Pancreas (tissue), 10 donors: ENCODE data around the gene MAGEB17. TPM values are rescaled to one million over a fixed set of nuclear protein-coding genes. Genes with fewer than 3 reads are reported as not detected.

Experiments used
- ATAC-seq, 4 donors: fragments of 200-7000 bp; cut with Tn5 transposase; one replicate each; pipeline versions ENCODE4 v1.8.0 to v1.9.1; 2020; ENCODE audit warnings: mild to moderate bottlenecking in 4 of 4, moderate library complexity in 4 of 4
- DNase-seq, 6 donors: peaks; one replicate each; pipeline ENCODE4 v3.0.0-alpha.2; 2020
- FAIRE-seq: peaks from 2 replicates; lab custom pipeline; 2012; peaks lifted over from hg19 to GRCh38; lab: Jason Lieb, UNC
- H3K27ac ChIP-seq, 4 donors: fragments of 200-600 bp; sonication (generic); 1 replicate in 3 of 4; 2 replicates in 1 of 4; pipeline versions ENCODE4 v1.5.0 to v1.8.0; 2020
- H3K27me3 ChIP-seq, 4 donors: fragments of 200-600 bp; one replicate each; pipeline ENCODE4 v1.8.0; 2021
- H3K36me3 ChIP-seq, 3 donors: fragments of 200-600 bp; sonication (generic) in 1 of 3; one replicate each; pipeline versions ENCODE4 v1.5.0 to v1.8.0; 2020 to 2021
- H3K4me1 ChIP-seq, 3 donors: fragments of 200-600 bp; one replicate each; pipeline ENCODE4 v1.8.0; 2021
- H3K4me3 ChIP-seq, 4 donors: fragments of 200-600 bp; sonication (generic) in 2 of 4; one replicate each; pipeline versions ENCODE4 v1.5.0 to v1.8.0; 2020 to 2021
- H3K9me3 ChIP-seq, 4 donors: fragments of 200-600 bp; one replicate each; pipeline ENCODE4 v1.8.0; 2021
- WGBS, 2 donors: extraction: QIAGEN DNeasy Blood & Tissue Kit; methylation state at CpG; one replicate each; pipeline ENCODE4 v1.1.7; 2013; 5-methylcytosine and 5-hydroxymethylcytosine counted together
- intact Hi-C, 3 donors: fragments of 100-400 bp; cut with DNase I; formaldehyde crosslinking; loops; one replicate each; pipeline versions ENCODE4 v1.11.1 to v1.14.2; 2022
- polyA plus RNA-seq, 2 donors: library from polyadenylated mRNA; stranded (reverse); fragments of 200-250 nt; gene quantifications; one replicate each; pipeline ENCODE4 v1.2.3, GENCODE V29; 2013
- total RNA-seq, 6 donors: library from RNA; stranded (reverse); fragmentation: NEBNext Ultra II Directional in 4 of 6; extraction: Animal tissue kit (Norgen Biotek cat#: 25700) in 4 of 6; gene quantifications; one replicate each; pipeline versions ENCODE4 v1.2.1 to v1.2.4, GENCODE V29; 2021 to 2023
- TF ChIP-seq, protein P1 (sequence below), 4 donors: fragments of 200-600 bp; sonication (generic) in 3 of 4; IDR thresholded peaks; one replicate each; pipeline versions ENCODE4 v1.5.0 to v1.8.0; 2021; ENCODE audit warnings: antibody characterized with exemption in 4 of 4
- donor health status: healthy with polysubstance abuse.
- donor health status: DM: no; HTN: no; CAD: no; lungs with moderate emphysema.
- donor health status: DM: no; HTN: no; CAD: no.
- donor health status: control.
- donor health status: control.
- donor health status: Bipolar disorder and iron deficiency.
- donor health status: DM: yes; HTN: yes; CAD: no.
- donor health status: DM: no; HTN: no; CAD: no.
- donor health status: DM: no; HTN: no; CAD: no.
- donor health status: DM: yes; HTN: yes; CAD: no.

MAGEB17 gene
- total and polyA plus RNA-seq, 8 donors, result 0.19 to 2.2 (median 0.65) TPM

DNA sequence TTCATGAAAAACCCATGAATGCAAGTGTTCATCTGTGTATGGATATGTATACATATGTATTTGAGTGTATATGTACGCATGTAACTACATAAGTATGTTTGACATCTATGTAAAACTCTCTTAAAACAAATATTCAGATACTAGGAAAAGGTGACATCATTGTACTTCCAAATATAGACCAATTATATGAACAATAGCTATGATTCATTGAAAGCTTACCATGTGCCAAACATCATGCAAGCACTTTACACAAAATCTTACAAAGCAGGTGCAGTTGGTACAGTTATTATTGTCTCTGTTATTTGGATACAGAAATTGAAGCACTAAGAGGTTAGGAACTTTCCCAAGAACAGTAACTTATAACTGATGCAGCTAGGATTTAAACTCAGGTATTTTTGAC lies 21.4 kb downstream of the MAGEB17 start:
- Histone ChIP-seq H3K4me3 (no peak overlapping the region), H3K36me3 (no peaks in the 10 kb centered on the region), H3K27me3 (no peaks in the 10 kb centered on the region), H3K27ac (no peak overlapping the region), H3K4me1 (no peaks in the 10 kb centered on the region), H3K9me3 (no peaks in the 10 kb centered on the region)
- ATAC-seq (peak; percentile 28 to 70 (median 64)), DNase-seq (no peak), FAIRE-seq (no peak)
- 0 to 29% methylated on average over 1 of the region's 1 CpG for WGBS, 2 donors
- intact Hi-C loops, result no loop called here
- TF ChIP-seq, protein P1, sequence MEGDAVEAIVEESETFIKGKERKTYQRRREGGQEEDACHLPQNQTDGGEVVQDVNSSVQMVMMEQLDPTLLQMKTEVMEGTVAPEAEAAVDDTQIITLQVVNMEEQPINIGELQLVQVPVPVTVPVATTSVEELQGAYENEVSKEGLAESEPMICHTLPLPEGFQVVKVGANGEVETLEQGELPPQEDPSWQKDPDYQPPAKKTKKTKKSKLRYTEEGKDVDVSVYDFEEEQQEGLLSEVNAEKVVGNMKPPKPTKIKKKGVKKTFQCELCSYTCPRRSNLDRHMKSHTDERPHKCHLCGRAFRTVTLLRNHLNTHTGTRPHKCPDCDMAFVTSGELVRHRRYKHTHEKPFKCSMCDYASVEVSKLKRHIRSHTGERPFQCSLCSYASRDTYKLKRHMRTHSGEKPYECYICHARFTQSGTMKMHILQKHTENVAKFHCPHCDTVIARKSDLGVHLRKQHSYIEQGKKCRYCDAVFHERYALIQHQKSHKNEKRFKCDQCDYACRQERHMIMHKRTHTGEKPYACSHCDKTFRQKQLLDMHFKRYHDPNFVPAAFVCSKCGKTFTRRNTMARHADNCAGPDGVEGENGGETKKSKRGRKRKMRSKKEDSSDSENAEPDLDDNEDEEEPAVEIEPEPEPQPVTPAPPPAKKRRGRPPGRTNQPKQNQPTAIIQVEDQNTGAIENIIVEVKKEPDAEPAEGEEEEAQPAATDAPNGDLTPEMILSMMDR (IDR thresholded peaks at IDR 0.05), result no peak

DNA sequence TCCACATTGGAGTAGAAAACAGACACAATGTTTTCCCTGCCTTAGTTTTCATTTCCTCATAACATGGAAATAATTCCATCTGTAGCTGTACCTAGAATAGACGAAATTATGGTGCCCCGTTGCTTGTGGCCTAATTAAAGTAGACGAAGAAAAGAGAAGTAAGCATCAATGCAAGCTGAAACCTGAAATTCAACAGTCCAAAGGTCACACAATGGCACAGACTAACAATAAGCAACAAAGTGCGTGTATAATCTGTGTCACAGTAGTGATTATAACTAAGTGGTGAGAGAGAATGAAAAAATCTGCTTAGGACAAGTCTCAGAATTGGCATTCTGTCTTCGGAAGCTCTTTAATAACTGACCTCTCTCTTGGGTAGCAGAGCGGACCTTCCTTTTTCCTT lies 24.3 kb downstream of the MAGEB17 start:
- H3K36me3 ChIP-seq, result no peaks in the 10 kb centered on the region
- WGBS, 2 donors, result 49% methylated on average over 6 of the region's 6 CpGs
- DNase-seq, result no peak
- no peaks in the 10 kb centered on the region for H3K4me1 ChIP-seq
- intact Hi-C loops, result no loop called here
- H3K27ac ChIP-seq, result no peak overlapping the region
- H3K4me3 ChIP-seq, result no peak overlapping the region
- no peaks in the 10 kb centered on the region for H3K27me3 ChIP-seq
- peak in 3 of 4 donors; percentile 40 to 73 (median 41) for ATAC-seq
- H3K9me3 ChIP-seq, result no peaks in the 10 kb centered on the region
- TF ChIP-seq, protein P1 (IDR thresholded peaks at IDR 0.05), result no peak
- no peak for FAIRE-seq

DNA sequence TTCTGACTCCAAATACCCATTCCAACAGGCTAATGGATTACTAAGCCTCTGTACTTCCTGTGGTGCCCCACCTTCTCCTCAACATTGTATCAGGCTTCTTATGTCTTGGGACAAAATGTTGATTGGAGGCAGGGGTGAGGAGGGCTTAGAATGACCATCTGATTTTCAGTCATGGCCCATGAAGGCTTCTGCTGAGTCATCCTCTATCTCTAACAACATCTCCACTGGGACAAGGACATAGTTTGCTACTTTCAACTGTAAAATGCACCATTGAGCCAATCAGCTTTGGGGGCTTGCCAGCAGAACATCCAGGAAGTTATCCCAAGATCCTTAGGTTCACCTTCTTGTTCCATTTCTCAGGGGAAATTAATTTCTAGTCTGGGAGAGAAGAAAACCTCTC lies 29.5 kb downstream of the MAGEB17 start:
- FAIRE-seq, result no peak

DNA sequence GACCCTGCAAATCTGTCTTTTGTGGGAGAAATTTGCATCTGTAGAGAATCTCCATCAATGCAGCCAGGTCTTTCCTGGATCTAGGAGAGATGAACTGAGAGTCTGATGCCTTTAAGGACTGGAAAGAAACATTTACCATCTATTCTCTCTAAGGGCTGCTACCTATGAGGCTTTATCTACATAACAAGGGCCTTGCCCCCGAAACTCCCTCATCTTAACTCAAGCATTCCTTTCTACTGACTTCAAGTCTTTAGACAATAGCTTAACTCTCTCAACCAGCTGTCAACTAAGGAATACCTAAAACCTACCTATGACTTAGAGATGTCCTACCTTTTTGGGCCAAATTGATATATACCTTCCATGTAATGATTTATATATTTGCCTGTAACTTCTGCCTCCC lies 32.1 kb downstream of the MAGEB17 start:
- Histone ChIP-seq H3K4me1 (peaks cover 0 to 5% (median 4%) of the 10 kb centered on the region in 3 donors), H3K27me3 (no peaks in the 10 kb centered on the region), H3K36me3 (no peaks in the 10 kb centered on the region), H3K9me3 (no peaks in the 10 kb centered on the region), H3K27ac (no peak overlapping the region), H3K4me3 (no peak overlapping the region)
- WGBS, 2 donors, result 58 to 85% methylated on average over 1 of the region's 1 CpG
- DNase-seq (no peak), ATAC-seq (no peak), FAIRE-seq (no peak)
- intact Hi-C loops, result no loop called here
- TF ChIP-seq, protein P1 (IDR thresholded peaks at IDR 0.05), result no peak

More for the DNA sequence above, 29.5 kb downstream of the MAGEB17 start:
- DNase-seq (no peak), ATAC-seq (no peak)
- no peak overlapping the region for H3K4me3 ChIP-seq
- H3K27me3 ChIP-seq, result no peaks in the 10 kb centered on the region
- H3K27ac ChIP-seq, result no peak overlapping the region
- intact Hi-C loops, result no loop called here
- no peaks in the 10 kb centered on the region for H3K9me3 ChIP-seq
- TF ChIP-seq, protein P1 (IDR thresholded peaks at IDR 0.05), result no peak
- no peaks in the 10 kb centered on the region for H3K36me3 ChIP-seq
- H3K4me1 ChIP-seq, result no peaks in the 10 kb centered on the region

DNA sequence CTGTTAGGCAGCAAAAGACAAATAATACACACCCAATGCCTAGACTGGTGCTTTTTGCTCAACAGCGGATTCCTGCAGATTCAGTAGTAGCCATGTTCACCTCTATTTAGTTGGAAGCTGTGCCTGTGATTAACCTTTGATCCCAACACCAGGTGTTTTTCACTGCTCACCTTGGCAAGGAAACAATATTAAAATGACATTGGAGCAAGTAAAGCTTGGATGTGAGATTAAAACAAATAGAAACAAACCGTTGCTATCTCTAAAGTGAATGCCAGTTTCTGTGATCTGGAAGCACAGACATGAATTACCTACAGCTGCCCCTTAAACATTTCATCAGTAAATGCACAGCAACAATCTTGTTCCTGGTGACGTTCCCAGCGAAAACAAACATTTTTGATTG lies 35.7 kb downstream of the MAGEB17 start:
- intact Hi-C loops, result no loop called here
- ATAC-seq (peak; percentile 72 to 81 (median 74)), FAIRE-seq (no peak), DNase-seq (peak in 3 of 6 donors; percentile 11 to 22 (median 16))
- TF ChIP-seq, protein P1 (IDR thresholded peaks at IDR 0.05), result no peak
- Histone ChIP-seq H3K27ac (peak overlapping the region in 1 of 4 donors; percentile 8), H3K36me3 (no peaks in the 10 kb centered on the region), H3K4me3 (no peak overlapping the region), H3K27me3 (no peaks in the 10 kb centered on the region), H3K4me1 (peaks cover 0 to 5% (median 4%) of the 10 kb centered on the region in 3 donors), H3K9me3 (no peaks in the 10 kb centered on the region)
- WGBS, 2 donors, result 12 to 18% methylated on average over 4 of the region's 4 CpGs
